ENCODE measurements around the gene AASDH.

Gene AASDH

GRCh38 chr4:56321251-56321650 lies 66.0 kb downstream of the AASDH start:
- TF ChIP-seq BHLHE40 (IDR thresholded peaks at IDR 0.05; ENCODE audit: borderline replicate concordance) (no peak), LEF1 (IDR thresholded peaks at IDR 0.05; ENCODE audit: borderline replicate concordance) (no peak), SP1 (IDR thresholded peaks at IDR 0.05) (no peak), ZNF384 (IDR thresholded peaks at IDR 0.05) (no peak), NFRKB (IDR thresholded peaks at IDR 0.05) (no peak)
- DNase-seq (ENCODE audit: extremely low spot score), result no peak
- ChIA-PET CTCF (no interaction called here), POLR2A (no interaction called here)

GRCh38 chr4:56320293-56320692 lies 67.0 kb downstream of the AASDH start:
- TF ChIP-seq BHLHE40 (IDR thresholded peaks at IDR 0.05; ENCODE audit: borderline replicate concordance) (no peak), PKNOX1 (IDR thresholded peaks at IDR 0.05) (no peak), FOXA1 (IDR thresholded peaks at IDR 0.05) (no peak), LEF1 (IDR thresholded peaks at IDR 0.05; ENCODE audit: borderline replicate concordance) (no peak), CTBP1 (IDR thresholded peaks at IDR 0.05; ENCODE audit: borderline replicate concordance) (no peak), ZNF384 (IDR thresholded peaks at IDR 0.05) (no peak), L3MBTL2 (conservative IDR thresholded peaks at IDR 0.05) (no peak), SUZ12 (IDR thresholded peaks at IDR 0.05) (no peak), ELF4 (IDR thresholded peaks at IDR 0.05) (no peak), FOXK2 (IDR thresholded peaks at IDR 0.05) (no peak), FOXM1 (IDR thresholded peaks at IDR 0.05; ENCODE audit: borderline replicate concordance) (no peak), ARNT (IDR thresholded peaks at IDR 0.05) (no peak)

GRCh38 chr4:56318555-56318954 lies 68.7 kb downstream of the AASDH start:
- TF ChIP-seq ZNF384 (IDR thresholded peaks at IDR 0.05) (no peak), FOXM1 (IDR thresholded peaks at IDR 0.05; ENCODE audit: borderline replicate concordance) (no peak), SP1 (IDR thresholded peaks at IDR 0.05) (no peak), LEF1 (IDR thresholded peaks at IDR 0.05; ENCODE audit: borderline replicate concordance) (no peak), L3MBTL2 (conservative IDR thresholded peaks at IDR 0.05) (no peak), CTBP1 (IDR thresholded peaks at IDR 0.05; ENCODE audit: borderline replicate concordance) (no peak), FOXA1 (IDR thresholded peaks at IDR 0.05) (no peak)
- POLR2A ChIA-PET, result no interaction called here
- CTCF ChIA-PET, result no interaction called here
- no peak for DNase-seq (ENCODE audit: extremely low spot score)

More at GRCh38 chr4:56320293-56320692, 67.0 kb downstream of the AASDH start:
- ChIA-PET POLR2A (no interaction called here), CTCF (no interaction called here)
- DNase-seq (ENCODE audit: extremely low spot score), result no peak

GRCh38 chr4:56317749-56318148 lies 69.5 kb downstream of the AASDH start:
- ChIA-PET POLR2A (no interaction called here), CTCF (no interaction called here)
- no peak for DNase-seq (ENCODE audit: extremely low spot score)
- TF ChIP-seq ELF4 (IDR thresholded peaks at IDR 0.05) (no peak), CTBP1 (IDR thresholded peaks at IDR 0.05; ENCODE audit: borderline replicate concordance) (no peak), SUZ12 (IDR thresholded peaks at IDR 0.05) (no peak), NFRKB (IDR thresholded peaks at IDR 0.05) (no peak), ARNT (IDR thresholded peaks at IDR 0.05) (no peak), L3MBTL2 (conservative IDR thresholded peaks at IDR 0.05) (no peak), BHLHE40 (IDR thresholded peaks at IDR 0.05; ENCODE audit: borderline replicate concordance) (no peak)

- CTCF ChIA-PET, result no interaction called here
- no peak for DNase-seq (ENCODE audit: extremely low spot score)
- POLR2A ChIA-PET, result no interaction called here
- TF ChIP-seq TARDBP (IDR thresholded peaks at IDR 0.05) (no peak), ZNF384 (IDR thresholded peaks at IDR 0.05) (no peak), CTBP1 (IDR thresholded peaks at IDR 0.05; ENCODE audit: borderline replicate concordance) (no peak), SUZ12 (IDR thresholded peaks at IDR 0.05) (no peak)
Observed at GRCh38 chr4:56316011-56316650, 71.2 kb downstream of the AASDH start.

- ChIA-PET POLR2A (no interaction called here), CTCF (no interaction called here)
- TF ChIP-seq SP1 (IDR thresholded peaks at IDR 0.05) (no peak), NFRKB (IDR thresholded peaks at IDR 0.05) (no peak), L3MBTL2 (conservative IDR thresholded peaks at IDR 0.05) (no peak), ARNT (IDR thresholded peaks at IDR 0.05) (no peak), ZNF384 (IDR thresholded peaks at IDR 0.05) (no peak), ELF4 (IDR thresholded peaks at IDR 0.05) (no peak), CTBP1 (IDR thresholded peaks at IDR 0.05; ENCODE audit: borderline replicate concordance) (no peak), LEF1 (IDR thresholded peaks at IDR 0.05; ENCODE audit: borderline replicate concordance) (no peak), TARDBP (IDR thresholded peaks at IDR 0.05) (no peak), BHLHE40 (IDR thresholded peaks at IDR 0.05; ENCODE audit: borderline replicate concordance) (no peak), FOXA1 (IDR thresholded peaks at IDR 0.05) (no peak), FOXM1 (IDR thresholded peaks at IDR 0.05; ENCODE audit: borderline replicate concordance) (no peak), FOXK2 (IDR thresholded peaks at IDR 0.05) (no peak), HDGF (IDR thresholded peaks at IDR 0.05; ENCODE audit: borderline replicate concordance) (no peak), SUZ12 (IDR thresholded peaks at IDR 0.05) (no peak), PKNOX1 (IDR thresholded peaks at IDR 0.05) (no peak)
- DNase-seq (ENCODE audit: extremely low spot score), result no peak
Observed at GRCh38 chr4:56315543-56315942, 71.7 kb downstream of the AASDH start.

DNA sequence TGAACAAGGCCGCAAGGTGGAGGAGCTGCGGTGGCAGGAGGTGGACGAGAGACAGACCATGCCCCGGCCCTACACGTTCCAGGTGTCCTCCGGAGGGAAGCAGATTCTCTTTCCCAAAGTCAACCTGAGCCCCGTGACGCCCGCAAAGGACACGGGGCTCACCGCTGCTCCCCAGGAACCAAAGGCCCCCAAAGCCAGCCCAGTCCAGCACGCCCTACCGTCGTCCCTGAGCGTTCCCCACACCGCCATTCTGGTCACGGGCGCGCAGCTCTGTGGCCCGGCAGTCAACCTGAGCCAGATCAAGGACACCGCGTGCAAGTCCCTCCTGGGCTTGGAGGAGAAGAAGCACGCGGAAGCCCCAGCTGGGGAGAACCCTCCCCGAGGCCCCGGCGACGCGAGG lies 72.2 kb downstream of the AASDH start:
- POLR2A ChIA-PET, result no interaction called here
- TF ChIP-seq PKNOX1 (IDR thresholded peaks at IDR 0.05) (no peak), FOXM1 (IDR thresholded peaks at IDR 0.05; ENCODE audit: borderline replicate concordance) (no peak), SP1 (IDR thresholded peaks at IDR 0.05) (no peak), ZNF384 (IDR thresholded peaks at IDR 0.05) (no peak), ELF4 (IDR thresholded peaks at IDR 0.05) (no peak), HDGF (IDR thresholded peaks at IDR 0.05; ENCODE audit: borderline replicate concordance) (no peak), TARDBP (IDR thresholded peaks at IDR 0.05) (no peak), FOXK2 (IDR thresholded peaks at IDR 0.05) (no peak), NFRKB (IDR thresholded peaks at IDR 0.05) (no peak), BHLHE40 (IDR thresholded peaks at IDR 0.05; ENCODE audit: borderline replicate concordance) (no peak), SUZ12 (IDR thresholded peaks at IDR 0.05) (no peak), FOXA1 (IDR thresholded peaks at IDR 0.05) (no peak), LEF1 (IDR thresholded peaks at IDR 0.05; ENCODE audit: borderline replicate concordance) (no peak), CTBP1 (IDR thresholded peaks at IDR 0.05; ENCODE audit: borderline replicate concordance) (no peak), ARNT (IDR thresholded peaks at IDR 0.05) (no peak), L3MBTL2 (conservative IDR thresholded peaks at IDR 0.05) (no peak)
- CTCF ChIA-PET, result no interaction called here
- DNase-seq (ENCODE audit: extremely low spot score), result no peak
